ENCODE data around the gene ARFRP1. TPM values are rescaled to one million over a fixed set of nuclear protein-coding genes. Genes with fewer than 3 reads are reported as not detected.

Gene ARFRP1
- total RNA-seq, 1 donor from 2014 or later: 31.1 TPM

GRCh38 chr20:63743210-63743970 is 35.6 kb upstream of the ARFRP1 start:
- no peak for ATAC-seq

- no peak for ATAC-seq
Measured at GRCh38 chr20:63742381-63743024, 34.7 kb upstream of the ARFRP1 start.

GRCh38 chr20:63741676-63742380 is 34.1 kb upstream of the ARFRP1 start:
- ATAC-seq: no peak

GRCh38 chr20:63741354-63741675 is 33.5 kb upstream of the ARFRP1 start:
- no peak for ATAC-seq

- peak; percentile 56 for ATAC-seq
Measured at GRCh38 chr20:63740627-63741353, 33.0 kb upstream of the ARFRP1 start.

GRCh38 chr20:63740070-63740626 is 32.4 kb upstream of the ARFRP1 start:
- peak; percentile 10 for ATAC-seq

GRCh38 chr20:63739130-63740069 is 31.6 kb upstream of the ARFRP1 start, which contains the start of gene SLC2A4RG:
Gene SLC2A4RG (plus strand): TSS chr20:63739776. CDS start chr20:63739913, 137 bp downstream.
- peak; percentile 64 for ATAC-seq

GRCh38 chr20:63738687-63739129 is 30.9 kb upstream of the ARFRP1 start:
- peak; percentile 8 for ATAC-seq

GRCh38 chr20:63737945-63738686 is 30.3 kb upstream of the ARFRP1 start:
- no peak for ATAC-seq

GRCh38 chr20:63737695-63737944 is 29.8 kb upstream of the ARFRP1 start:
- ATAC-seq: no peak

- no peak for ATAC-seq
Measured at GRCh38 chr20:63736893-63737694, 29.3 kb upstream of the ARFRP1 start.

- peak; percentile 18 for ATAC-seq
Measured at GRCh38 chr20:63735859-63736718, 28.3 kb upstream of the ARFRP1 start, which contains the start of gene LIME1. Gene LIME1 (plus strand): TSS chr20:63736664. CDS start chr20:63737550, 886 bp downstream.

GRCh38 chr20:63734946-63735858 is 27.4 kb upstream of the ARFRP1 start:
- ATAC-seq: no peak

GRCh38 chr20:63734111-63734945 is 26.6 kb upstream of the ARFRP1 start:
- no peak for ATAC-seq

GRCh38 chr20:63733579-63734081 is 25.9 kb upstream of the ARFRP1 start:
- ATAC-seq: no peak

- ATAC-seq: no peak
Measured at GRCh38 chr20:63733117-63733516, 25.3 kb upstream of the ARFRP1 start.
